ENCODE data around the gene FAM20C. TPM values are rescaled to one million over a fixed set of nuclear protein-coding genes. Genes with fewer than 3 reads are reported as not detected.

FAM20C gene
- total RNA-seq, 4 donors from 2014 or later, result 9.6 to 35.3 (median 18.6) TPM

GRCh38 chr7:231030-231857 lies 38.9 kb downstream of the FAM20C start:
- Histone ChIP-seq H3K36me3 (no peaks in the 10 kb centered on the region), H3K9me3 (no peaks in the 10 kb centered on the region), H3K4me3 (no peak overlapping the region), H3K4me1 (peaks cover 78 to 94% of the 10 kb centered on the region in 2 donors), H3K27ac (peak overlapping the region; percentile 92 to 96 (median 92)), H3K27me3 (no peaks in the 10 kb centered on the region)
- DNase-seq, result no peak
- intact Hi-C loops (cut with DNase I; ENCODE audit: low total_unique reads), result loop anchor here (5.0 kb wide), 1 partner anchor 84 kb away; no protein-coding TSS in a partner anchor
- no peak for TF ChIP-seq POLR2A (IDR thresholded peaks at IDR 0.05)
- TF ChIP-seq, protein P1, sequence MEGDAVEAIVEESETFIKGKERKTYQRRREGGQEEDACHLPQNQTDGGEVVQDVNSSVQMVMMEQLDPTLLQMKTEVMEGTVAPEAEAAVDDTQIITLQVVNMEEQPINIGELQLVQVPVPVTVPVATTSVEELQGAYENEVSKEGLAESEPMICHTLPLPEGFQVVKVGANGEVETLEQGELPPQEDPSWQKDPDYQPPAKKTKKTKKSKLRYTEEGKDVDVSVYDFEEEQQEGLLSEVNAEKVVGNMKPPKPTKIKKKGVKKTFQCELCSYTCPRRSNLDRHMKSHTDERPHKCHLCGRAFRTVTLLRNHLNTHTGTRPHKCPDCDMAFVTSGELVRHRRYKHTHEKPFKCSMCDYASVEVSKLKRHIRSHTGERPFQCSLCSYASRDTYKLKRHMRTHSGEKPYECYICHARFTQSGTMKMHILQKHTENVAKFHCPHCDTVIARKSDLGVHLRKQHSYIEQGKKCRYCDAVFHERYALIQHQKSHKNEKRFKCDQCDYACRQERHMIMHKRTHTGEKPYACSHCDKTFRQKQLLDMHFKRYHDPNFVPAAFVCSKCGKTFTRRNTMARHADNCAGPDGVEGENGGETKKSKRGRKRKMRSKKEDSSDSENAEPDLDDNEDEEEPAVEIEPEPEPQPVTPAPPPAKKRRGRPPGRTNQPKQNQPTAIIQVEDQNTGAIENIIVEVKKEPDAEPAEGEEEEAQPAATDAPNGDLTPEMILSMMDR (IDR thresholded peaks at IDR 0.05 in 4 of 5, conservative IDR thresholded peaks at IDR 0.05 in 1 of 5), result peak in 4 of 5 experiments; percentile 7 to 50 (median 40)
- in situ Hi-C loops (cut with MboI; ENCODE audit: low sequenced_read_pairs in 4 of 4), result no loop called here
- no peak for ATAC-seq

- no peaks in the 10 kb centered on the region for H3K36me3 ChIP-seq
- no peaks in the 10 kb centered on the region for H3K9me3 ChIP-seq
- TF ChIP-seq, protein P1 (IDR thresholded peaks at IDR 0.05 in 4 of 5, conservative IDR thresholded peaks at IDR 0.05 in 1 of 5), result no peak
- TF ChIP-seq POLR2A (IDR thresholded peaks at IDR 0.05), result no peak
- in situ Hi-C loops (cut with MboI; ENCODE audit: low sequenced_read_pairs in 4 of 4) (no loop called here), intact Hi-C loops (cut with DNase I; ENCODE audit: low total_unique reads) (loop anchor here (5.0 kb wide), 1 partner anchor 85 kb away; no protein-coding TSS in a partner anchor)
- DNase-seq (no peak), ATAC-seq (no peak)
- no peak overlapping the region for H3K4me3 ChIP-seq
- peaks cover 81 to 93% of the 10 kb centered on the region in 2 donors for H3K4me1 ChIP-seq
- no peaks in the 10 kb centered on the region for H3K27me3 ChIP-seq
- H3K27ac ChIP-seq, result peak overlapping the region; percentile 92 to 96 (median 92)
Measured at GRCh38 chr7:231858-232246, 39.5 kb downstream of the FAM20C start.

- in situ Hi-C loops (cut with MboI; ENCODE audit: low sequenced_read_pairs in 4 of 4) (no loop called here), intact Hi-C loops (cut with DNase I; ENCODE audit: low total_unique reads) (loop anchor here (5.0 kb wide), 1 partner anchor 85 kb away; no protein-coding TSS in a partner anchor)
- peak in 1 of 2 donors; percentile 36 for DNase-seq
- no peaks in the 10 kb centered on the region for H3K27me3 ChIP-seq
- H3K36me3 ChIP-seq, result no peaks in the 10 kb centered on the region
- no peak for ATAC-seq
- TF ChIP-seq, protein P1 (IDR thresholded peaks at IDR 0.05 in 4 of 5, conservative IDR thresholded peaks at IDR 0.05 in 1 of 5), result no peak
- no peak for TF ChIP-seq POLR2A (IDR thresholded peaks at IDR 0.05)
- no peaks in the 10 kb centered on the region for H3K9me3 ChIP-seq
- peaks cover 81 to 88% of the 10 kb centered on the region in 2 donors for H3K4me1 ChIP-seq
- peak overlapping the region; percentile 92 to 96 (median 92) for H3K27ac ChIP-seq
- no peak overlapping the region for H3K4me3 ChIP-seq
Measured at GRCh38 chr7:232410-233248, 40.3 kb downstream of the FAM20C start.

DNA sequence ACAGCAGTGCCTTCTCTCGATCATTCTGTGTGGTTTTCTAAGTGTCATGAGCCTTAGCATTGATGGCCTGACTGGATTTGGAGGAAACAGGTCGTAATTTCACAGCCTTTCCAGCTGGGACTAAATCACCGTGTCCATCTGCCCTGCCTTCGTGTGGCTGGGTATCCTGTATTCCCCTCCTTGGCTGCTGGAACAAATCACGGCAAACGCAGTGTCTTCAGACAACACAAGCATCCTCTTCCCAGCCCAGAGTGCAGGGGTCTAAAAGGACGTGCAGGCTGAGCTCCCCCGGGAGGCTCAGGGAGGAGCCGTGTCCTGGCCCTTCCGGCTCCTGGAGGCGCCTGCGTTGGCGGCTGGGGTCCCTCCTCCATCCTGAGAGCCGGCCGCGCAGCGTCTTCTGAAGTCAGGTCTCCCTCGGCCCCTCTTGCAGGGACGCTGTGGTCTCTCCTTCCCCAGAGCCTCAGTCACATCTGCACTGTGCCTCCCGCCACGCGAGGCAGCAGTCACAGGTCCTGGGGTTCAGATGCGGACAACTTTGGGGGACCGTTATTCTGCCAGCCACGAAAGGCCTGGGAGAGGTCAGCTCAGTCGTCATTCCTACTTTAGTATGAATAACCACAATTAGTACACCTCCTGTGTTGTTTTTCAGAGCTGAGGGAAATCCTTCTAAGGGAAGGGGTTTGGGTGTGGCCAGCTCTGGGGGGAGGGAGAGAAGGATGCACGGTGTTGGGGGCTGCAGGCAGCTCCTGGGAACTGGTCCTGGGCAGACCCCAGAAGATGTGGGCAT lies 41.1 kb downstream of the FAM20C start:
- Histone ChIP-seq H3K36me3 (no peaks in the 10 kb centered on the region), H3K27me3 (no peaks in the 10 kb centered on the region), H3K4me3 (peak overlapping the region in 2 of 4 donors; percentile 24 to 39), H3K9me3 (no peaks in the 10 kb centered on the region), H3K4me1 (peaks cover 78 to 81% of the 10 kb centered on the region in 2 donors), H3K27ac (peak overlapping the region; percentile 92 to 96 (median 92))
- in situ Hi-C loops (cut with MboI; ENCODE audit: low sequenced_read_pairs in 4 of 4), result no loop called here
- ATAC-seq (no peak), DNase-seq (no peak)
- intact Hi-C loops (cut with DNase I; ENCODE audit: low total_unique reads), result loop anchor here (5.0 kb wide), 1 partner anchor 86 kb away; no protein-coding TSS in a partner anchor
- TF ChIP-seq, protein P1 (IDR thresholded peaks at IDR 0.05 in 4 of 5, conservative IDR thresholded peaks at IDR 0.05 in 1 of 5), result no peak
- no peak for TF ChIP-seq POLR2A (IDR thresholded peaks at IDR 0.05)

Measured in gastrocnemius medialis (tissue), 4 donors.